Measurements from ENCODE around the gene TIMM17B. TPM values are rescaled to one million over a fixed set of nuclear protein-coding genes. Genes with fewer than 3 reads are reported as not detected.

The TIMM17B gene
- total RNA-seq, 2 experiments from 2014 or later: 40.0 to 40.3 TPM

GRCh38 chrX:48893556-48894348 lies 3.8 kb downstream of the TIMM17B start:
- Mint-ChIP-seq H3K27ac (no peak overlapping the region), H3K36me3 (ENCODE audit: low read depth) (peaks cover 30% of the 10 kb centered on the region), H3K4me3 (peak overlapping the region; percentile 34), H3K4me1 (ENCODE audit: low read depth) (peaks cover 43% of the 10 kb centered on the region), H3K27me3 (no peaks in the 10 kb centered on the region), H3K9me3 (no peaks in the 10 kb centered on the region)
- POLR2A ChIA-PET: interaction anchor here (1.3 kb wide), 1 partner anchor 47 kb away, joined by 3 read pairs; no protein-coding TSS in a partner anchor
- Histone ChIP-seq H3K27ac (ENCODE audit: low read depth in 1 of 2, low read length in 2 of 2) (no peak overlapping the region), H3K4me3 (ENCODE audit: low read length) (no peak overlapping the region), H3K4me1 (ENCODE audit: insufficient read depth, low read length) (peaks cover 37% of the 10 kb centered on the region), H3K9me3 (ENCODE audit: control insufficient read depth in 1 of 2, insufficient read depth in 1 of 2, low read length in 2 of 2) (no peaks in the 10 kb centered on the region), H3K36me3 (ENCODE audit: insufficient read depth, low read length) (peaks cover 19% of the 10 kb centered on the region), H3K27me3 (ENCODE audit: control insufficient read depth in 1 of 2, insufficient read depth in 2 of 2, low read length in 2 of 2) (no peaks in the 10 kb centered on the region)
- CTCF ChIA-PET: no interaction called here
- no peak for ATAC-seq (ENCODE audit: poor library complexity)
- no peak for DNase-seq
- intact Hi-C loops (cut with DNase I, micrococcal nuclease): loop anchor here in 1 of 2 experiments (2.0 to 5.0 kb wide), 2 partner anchors 51 to 149 kb away; partner anchors contain the start of gene TFE3
- TF ChIP-seq CTCF (IDR thresholded peaks at IDR 0.05): no peak

DNA sequence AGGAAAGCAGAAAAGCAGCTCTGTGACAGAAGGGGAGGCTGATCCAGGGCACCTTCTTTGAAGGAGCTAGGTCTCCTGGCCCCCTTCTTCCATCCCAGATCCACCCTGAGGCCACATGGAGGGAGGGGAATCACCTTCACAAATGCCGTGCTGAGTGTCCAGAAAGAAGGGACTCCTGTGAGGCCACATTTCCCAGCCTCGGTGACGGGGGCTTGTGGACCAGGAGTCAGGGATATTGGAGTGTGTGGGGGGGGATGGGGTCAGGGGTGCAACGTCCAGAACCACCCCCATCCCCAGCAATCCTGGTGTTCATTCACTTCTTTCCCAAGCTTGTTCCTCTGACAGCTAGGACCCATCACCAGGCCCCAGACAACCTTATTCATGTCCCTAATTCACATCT lies 4.7 kb downstream of the TIMM17B start:
- H3K27me3 Mint-ChIP-seq: no peaks in the 10 kb centered on the region
- ATAC-seq (ENCODE audit: poor library complexity) (no peak), DNase-seq (no peak)
- POLR2A ChIA-PET: interaction anchor here (2.0 kb wide), 1 partner anchor 46 kb away, joined by 33 read pairs; no protein-coding TSS in a partner anchor
- Histone ChIP-seq H3K9me3 (ENCODE audit: control insufficient read depth in 1 of 2, insufficient read depth in 1 of 2, low read length in 2 of 2) (no peaks in the 10 kb centered on the region), H3K4me1 (ENCODE audit: insufficient read depth, low read length) (peaks cover 30% of the 10 kb centered on the region), H3K4me3 (ENCODE audit: low read length) (no peak overlapping the region), H3K36me3 (ENCODE audit: insufficient read depth, low read length) (peaks cover 19% of the 10 kb centered on the region), H3K27ac (ENCODE audit: low read depth in 1 of 2, low read length in 2 of 2) (no peak overlapping the region), H3K27me3 (ENCODE audit: control insufficient read depth in 1 of 2, insufficient read depth in 2 of 2, low read length in 2 of 2) (no peaks in the 10 kb centered on the region)
- CTCF ChIA-PET: interaction anchor here (2.0 to 2.3 kb wide), 2 partner anchors 24 to 45 kb away, joined by 13 to 15 read pairs; no protein-coding TSS in a partner anchor
- H3K36me3 Mint-ChIP-seq (ENCODE audit: low read depth): peaks cover 24% of the 10 kb centered on the region
- no peak for TF ChIP-seq CTCF (IDR thresholded peaks at IDR 0.05)
- H3K4me1 Mint-ChIP-seq (ENCODE audit: low read depth): peaks cover 35% of the 10 kb centered on the region
- no peak overlapping the region for H3K27ac Mint-ChIP-seq
- H3K4me3 Mint-ChIP-seq: peak overlapping the region; percentile 43
- no peaks in the 10 kb centered on the region for H3K9me3 Mint-ChIP-seq
- intact Hi-C loops (cut with DNase I, micrococcal nuclease): loop anchor here in 1 of 2 experiments (2.0 to 5.0 kb wide), 2 partner anchors 52 to 149 kb away; partner anchors contain the start of gene TFE3

GRCh38 chrX:48891402-48892288 lies 5.9 kb downstream of the TIMM17B start:
- H3K9me3 Mint-ChIP-seq: no peaks in the 10 kb centered on the region
- DNase-seq (peak; percentile 52 to 90 (median 72)), ATAC-seq (ENCODE audit: poor library complexity) (peak; percentile 88)
- H3K27me3 Mint-ChIP-seq: no peaks in the 10 kb centered on the region
- intact Hi-C loops (cut with DNase I, micrococcal nuclease): loop anchor here (1.0 to 5.0 kb wide), 5 partner anchors 25 to 151 kb away; partner anchors contain the start of genes OTUD5 (in 1 of the 2) and TFE3 (in 1 of the 2)
- H3K4me3 Mint-ChIP-seq: peak overlapping the region; percentile 86
- no peaks in the 10 kb centered on the region for H3K27me3 ChIP-seq (ENCODE audit: control insufficient read depth in 1 of 2, insufficient read depth in 2 of 2, low read length in 2 of 2)
- no peaks in the 10 kb centered on the region for H3K9me3 ChIP-seq (ENCODE audit: control insufficient read depth in 1 of 2, insufficient read depth in 1 of 2, low read length in 2 of 2)
- H3K36me3 Mint-ChIP-seq (ENCODE audit: low read depth): peaks cover 11% of the 10 kb centered on the region
- ChIA-PET CTCF (interaction anchor here (0.7 to 2.8 kb wide), 15 partner anchors 12 to 243 kb away, joined by 3 to 15 read pairs (median 4); partner anchors contain the start of genes OTUD5 and SLC35A2), POLR2A (interaction anchor here (0.6 to 2.8 kb wide), 12 partner anchors 9 to 260 kb away, joined by 3 to 33 read pairs (median 6); partner anchors contain the start of genes HDAC6, OTUD5, SLC35A2 and WAS)
- peak overlapping the region in 1 of 2 donors; percentile 29 for H3K27ac ChIP-seq (ENCODE audit: low read depth in 1 of 2, low read length in 2 of 2)
- H3K27ac Mint-ChIP-seq: peak overlapping the region; percentile 71
- TF ChIP-seq CTCF (IDR thresholded peaks at IDR 0.05): peak; percentile 40
- peaks cover 19% of the 10 kb centered on the region for H3K36me3 ChIP-seq (ENCODE audit: insufficient read depth, low read length)
- H3K4me3 ChIP-seq (ENCODE audit: low read length): peak overlapping the region; percentile 60
- peaks cover 27% of the 10 kb centered on the region for H3K4me1 ChIP-seq (ENCODE audit: insufficient read depth, low read length)
- H3K4me1 Mint-ChIP-seq (ENCODE audit: low read depth): peaks cover 26% of the 10 kb centered on the region
